ENCODE data around the gene TTC3. TPM values are rescaled to one million over a fixed set of nuclear protein-coding genes. Genes with fewer than 3 reads are reported as not detected.
"Not testable (repeated sequence)": the region's sequence is repeated elsewhere in the genome, so short reads cannot be mapped to it uniquely, and the experiment has no call there.

The TTC3 gene
- total RNA-seq = 10 to 100 TPM; 49.5 to 50.7 TPM

GRCh38 chr21:37072988-37073416 lies at the start of gene TTC3, which contains the start of gene PIGP:
Gene TTC3 (plus strand): TSS chr21:37073254. CDS start chr21:37087258, 14,004 bp downstream.
Gene PIGP (minus strand): TSS chr21:37073071. CDS start chr21:37072515, 556 bp downstream.
- POLR2A ChIA-PET = no interaction called here
- CTCF ChIA-PET = no interaction called here

GRCh38 chr21:37026499-37026898 lies 46.6 kb upstream of the TTC3 start:
- CTCF ChIA-PET = no interaction called here
- POLR2A ChIA-PET = no interaction called here

- POLR2A ChIA-PET = no interaction called here
- CTCF ChIA-PET = no interaction called here
Measured at GRCh38 chr21:37028570-37028969, 44.5 kb upstream of the TTC3 start.

- CTCF ChIA-PET = no interaction called here
- POLR2A ChIA-PET = interaction anchor here (0.7 kb wide), 1 partner anchor 82 kb away, joined by 3 read pairs; no protein-coding TSS in a partner anchor
Measured at GRCh38 chr21:37030864-37031263, 42.2 kb upstream of the TTC3 start.

- ChIA-PET CTCF (no interaction called here), POLR2A (no interaction called here)
Measured at GRCh38 chr21:37032293-37032692, 40.8 kb upstream of the TTC3 start.

- ChIA-PET POLR2A (no interaction called here), CTCF (no interaction called here)
Measured at GRCh38 chr21:37032877-37033471, 40.1 kb upstream of the TTC3 start.

- CTCF ChIA-PET, POLR2A ChIA-PET: not testable (repeated sequence)
Measured at GRCh38 chr21:37034394-37034793, 38.7 kb upstream of the TTC3 start.

GRCh38 chr21:37036177-37036576 lies 36.9 kb upstream of the TTC3 start:
- POLR2A ChIA-PET = no interaction called here
- CTCF ChIA-PET = interaction anchor here (0.9 kb wide), 1 partner anchor 44 kb away, joined by 3 read pairs; no protein-coding TSS in a partner anchor

- ChIA-PET POLR2A (interaction anchor here (0.8 kb wide), 1 partner anchor 274 kb away, joined by 17 read pairs; no protein-coding TSS in a partner anchor), CTCF (interaction anchor here (0.6 kb wide), 1 partner anchor 39 kb away, joined by 3 read pairs; no protein-coding TSS in a partner anchor)
Measured at GRCh38 chr21:37039411-37040075, 33.5 kb upstream of the TTC3 start.

GRCh38 chr21:37040212-37040611 lies 32.8 kb upstream of the TTC3 start:
- ChIA-PET CTCF (interaction anchor here (1.0 kb wide), 1 partner anchor 120 kb away, joined by 3 read pairs; no protein-coding TSS in a partner anchor), POLR2A (no interaction called here)

- ChIA-PET POLR2A (interaction anchor here (0.6 kb wide), 1 partner anchor 76 kb away, joined by 3 read pairs; no protein-coding TSS in a partner anchor), CTCF (no interaction called here)
Measured at GRCh38 chr21:37041706-37042271, 31.3 kb upstream of the TTC3 start.

GRCh38 chr21:37043818-37044217 lies 29.2 kb upstream of the TTC3 start:
- CTCF ChIA-PET = no interaction called here
- POLR2A ChIA-PET = no interaction called here

- POLR2A ChIA-PET = no interaction called here
- CTCF ChIA-PET = interaction anchor here (0.6 kb wide), 1 partner anchor 190 kb away, joined by 3 read pairs; no protein-coding TSS in a partner anchor
Measured at GRCh38 chr21:37044643-37045042, 28.4 kb upstream of the TTC3 start.

- ChIA-PET CTCF (interaction anchor here (0.6 kb wide), 1 partner anchor 190 kb away, joined by 3 read pairs; no protein-coding TSS in a partner anchor), POLR2A (no interaction called here)
Measured at GRCh38 chr21:37045149-37045548, 27.9 kb upstream of the TTC3 start.

- POLR2A ChIA-PET = no interaction called here
- CTCF ChIA-PET = no interaction called here
Measured at GRCh38 chr21:37045556-37045955, 27.5 kb upstream of the TTC3 start.

GRCh38 chr21:37047079-37047478 lies 26.0 kb upstream of the TTC3 start:
- POLR2A ChIA-PET = no interaction called here
- CTCF ChIA-PET = no interaction called here

- POLR2A ChIA-PET, CTCF ChIA-PET: not testable (repeated sequence)
Measured at GRCh38 chr21:37049741-37050140, 23.3 kb upstream of the TTC3 start.

- ChIA-PET POLR2A (no interaction called here), CTCF (no interaction called here)
Measured at GRCh38 chr21:37055271-37055855, 17.7 kb upstream of the TTC3 start.

GRCh38 chr21:37057614-37058013 lies 15.4 kb upstream of the TTC3 start:
- ChIA-PET POLR2A (no interaction called here), CTCF (no interaction called here)

GRCh38 chr21:37058261-37058660 lies 14.8 kb upstream of the TTC3 start:
- POLR2A ChIA-PET = no interaction called here
- CTCF ChIA-PET = no interaction called here

- ChIA-PET CTCF (no interaction called here), POLR2A (no interaction called here)
Measured at GRCh38 chr21:37059181-37059580, 13.9 kb upstream of the TTC3 start.
